Astrocyte of the cerebellum (primary cell): Measurements from ENCODE around the gene ROR2.

ENCODE experiments used
- DNase-seq: peaks from one replicate; pipeline ENCODE4 v3.0.0-alpha.2; 2011; ENCODE audit warnings: low read depth
- H3K4me3 ChIP-seq: 2 replicates; pipeline ENCODE4 v1.5.1; 2011; ENCODE audit warnings: mild to moderate bottlenecking, low read depth, low read length, moderate library complexity
- in situ Hi-C: cut with HindIII; loops from 2 replicates; pipeline ENCODE4 v1.10.0; 2017; ENCODE audit warnings: low sequenced_read_pairs
- TF ChIP-seq, protein P1 (sequence below): IDR thresholded peaks from 2 replicates; pipeline ENCODE4 v1.5.1; 2012; ENCODE audit warnings: low read length, low read depth, moderate library complexity, mild to moderate bottlenecking; ENCODE audit errors: missing control alignments

ROR2 gene

DNA sequence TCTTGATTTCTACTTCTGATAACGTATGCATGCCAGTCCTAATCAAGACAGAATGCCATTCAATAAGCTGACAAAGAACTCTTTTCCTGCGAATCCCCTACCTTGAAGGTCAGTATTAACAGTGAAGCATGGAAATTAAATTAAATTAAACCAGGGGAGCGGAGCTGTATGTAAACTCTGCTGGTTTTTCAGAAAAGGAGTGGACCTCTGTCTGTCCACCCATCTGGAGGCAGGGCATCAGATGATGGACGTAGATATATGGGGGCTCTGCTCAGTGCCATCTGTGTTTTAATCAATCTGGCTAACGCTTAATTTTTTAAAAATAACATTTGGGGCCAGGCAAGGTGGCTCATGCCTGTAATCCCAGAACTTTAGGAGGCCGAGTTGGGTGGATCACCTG is 101.9 kb downstream of the ROR2 start:
- no peak for DNase-seq
- H3K4me3 ChIP-seq = no peak overlapping the region
- in situ Hi-C loops = loop anchor here (5.0 kb wide), 1 partner anchor 76 kb away; no protein-coding TSS in a partner anchor
- TF ChIP-seq, protein P1, sequence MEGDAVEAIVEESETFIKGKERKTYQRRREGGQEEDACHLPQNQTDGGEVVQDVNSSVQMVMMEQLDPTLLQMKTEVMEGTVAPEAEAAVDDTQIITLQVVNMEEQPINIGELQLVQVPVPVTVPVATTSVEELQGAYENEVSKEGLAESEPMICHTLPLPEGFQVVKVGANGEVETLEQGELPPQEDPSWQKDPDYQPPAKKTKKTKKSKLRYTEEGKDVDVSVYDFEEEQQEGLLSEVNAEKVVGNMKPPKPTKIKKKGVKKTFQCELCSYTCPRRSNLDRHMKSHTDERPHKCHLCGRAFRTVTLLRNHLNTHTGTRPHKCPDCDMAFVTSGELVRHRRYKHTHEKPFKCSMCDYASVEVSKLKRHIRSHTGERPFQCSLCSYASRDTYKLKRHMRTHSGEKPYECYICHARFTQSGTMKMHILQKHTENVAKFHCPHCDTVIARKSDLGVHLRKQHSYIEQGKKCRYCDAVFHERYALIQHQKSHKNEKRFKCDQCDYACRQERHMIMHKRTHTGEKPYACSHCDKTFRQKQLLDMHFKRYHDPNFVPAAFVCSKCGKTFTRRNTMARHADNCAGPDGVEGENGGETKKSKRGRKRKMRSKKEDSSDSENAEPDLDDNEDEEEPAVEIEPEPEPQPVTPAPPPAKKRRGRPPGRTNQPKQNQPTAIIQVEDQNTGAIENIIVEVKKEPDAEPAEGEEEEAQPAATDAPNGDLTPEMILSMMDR = no peak

DNA sequence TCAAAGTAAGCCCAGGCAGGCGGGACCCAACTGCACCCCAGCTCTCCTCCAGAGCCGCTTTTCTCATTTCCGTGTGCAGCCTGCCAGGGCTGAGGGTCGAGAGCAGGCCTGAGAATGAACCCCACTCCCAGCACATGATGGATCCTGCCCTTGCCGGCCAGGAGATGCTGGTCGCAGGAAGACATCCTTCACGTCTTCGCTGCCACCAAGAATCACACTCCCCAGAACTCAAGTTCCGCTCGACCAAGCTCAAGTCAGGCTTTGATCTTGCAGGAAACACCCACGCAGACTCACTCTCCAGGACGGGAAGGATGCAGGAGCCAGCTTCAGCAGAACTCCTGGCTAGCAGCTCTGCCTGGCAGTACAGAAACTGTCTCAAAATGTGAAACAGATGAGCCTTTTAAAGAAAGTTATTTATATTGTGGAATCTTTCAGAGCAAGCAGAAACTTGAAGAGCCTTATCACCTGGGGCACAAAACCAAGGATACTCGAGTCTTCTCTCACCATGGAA is 102.4 kb downstream of the ROR2 start:
- TF ChIP-seq, protein P1 = no peak
- H3K4me3 ChIP-seq = no peak overlapping the region
- in situ Hi-C loops = loop anchor here (5.0 kb wide), 1 partner anchor 75 kb away; no protein-coding TSS in a partner anchor
- DNase-seq = no peak

DNA sequence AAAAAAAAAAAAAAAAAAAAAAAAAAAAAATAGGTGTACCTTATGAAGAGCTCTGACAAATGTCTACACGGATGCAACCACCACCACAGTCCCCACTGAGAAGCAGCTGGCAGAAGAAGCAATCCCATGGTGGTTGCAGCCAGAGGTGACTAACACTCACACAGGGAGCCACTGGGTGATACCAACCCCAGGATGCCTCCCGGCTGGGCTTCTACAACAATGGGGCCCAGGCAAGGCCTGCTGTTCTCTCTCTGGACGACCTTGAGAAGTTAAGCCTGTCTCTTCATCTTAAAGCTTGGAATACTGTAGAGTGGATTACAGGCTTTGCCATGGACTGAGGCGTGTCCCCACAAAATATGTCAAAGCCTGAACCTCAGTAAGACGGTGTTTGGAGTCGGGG is 104.1 kb downstream of the ROR2 start:
- TF ChIP-seq, protein P1 = no peak
- DNase-seq = no peak
- no peak overlapping the region for H3K4me3 ChIP-seq
- in situ Hi-C loops = loop anchor here (5.0 kb wide), 1 partner anchor 74 kb away; no protein-coding TSS in a partner anchor

DNA sequence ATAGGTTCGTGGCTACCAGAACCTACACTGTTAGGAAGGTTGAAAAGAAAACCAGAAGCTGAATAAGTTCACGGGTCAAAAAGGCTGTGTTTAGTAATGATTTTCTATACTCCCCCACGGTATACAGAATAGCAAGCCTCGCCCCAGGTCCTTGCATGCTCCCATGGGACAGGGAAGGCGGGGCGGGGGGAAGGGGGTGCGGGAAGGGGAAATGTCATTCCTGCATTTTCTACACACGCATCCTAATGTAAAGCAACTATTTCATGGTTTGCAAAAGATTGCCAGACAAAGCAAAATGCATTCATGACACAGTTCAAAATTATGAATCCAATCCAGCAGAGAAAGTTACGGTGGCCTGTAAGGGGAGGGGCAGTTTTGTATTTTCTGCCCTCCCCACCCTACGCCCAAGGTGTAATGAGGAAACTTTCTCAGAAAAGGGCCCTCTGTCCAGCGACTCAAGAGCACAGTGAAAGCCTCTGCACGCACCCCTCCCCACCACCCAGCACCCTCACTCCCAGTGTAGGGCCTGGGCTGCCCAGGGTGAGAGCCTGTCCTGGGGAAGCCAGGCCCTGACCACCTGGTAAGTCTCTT is 105.2 kb downstream of the ROR2 start:
- no peak overlapping the region for H3K4me3 ChIP-seq
- TF ChIP-seq, protein P1 = no peak
- in situ Hi-C loops = loop anchor here (5.0 kb wide), 1 partner anchor 72 kb away; no protein-coding TSS in a partner anchor
- no peak for DNase-seq

DNA sequence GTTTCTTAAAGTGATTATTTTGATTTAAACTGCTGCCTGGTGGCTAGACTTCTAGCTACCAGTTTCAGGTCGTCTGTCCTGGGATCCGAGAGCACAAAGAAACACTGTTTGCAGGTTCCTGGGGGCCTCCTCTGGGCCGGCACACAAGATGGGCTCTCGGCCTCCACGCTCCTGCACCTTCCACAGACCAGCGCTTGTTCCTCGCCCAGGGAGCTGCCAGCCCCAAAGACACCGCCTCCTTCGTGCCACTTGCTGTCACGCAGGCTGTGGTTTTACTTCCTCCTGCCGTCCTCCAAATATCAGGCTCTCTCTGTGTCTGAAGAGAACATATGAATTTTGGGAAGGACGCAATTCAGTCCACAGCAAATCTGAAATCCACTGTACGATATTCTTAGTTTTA is 105.8 kb downstream of the ROR2 start:
- TF ChIP-seq, protein P1 = no peak
- in situ Hi-C loops = no loop called here
- H3K4me3 ChIP-seq = no peak overlapping the region
- DNase-seq = no peak

DNA sequence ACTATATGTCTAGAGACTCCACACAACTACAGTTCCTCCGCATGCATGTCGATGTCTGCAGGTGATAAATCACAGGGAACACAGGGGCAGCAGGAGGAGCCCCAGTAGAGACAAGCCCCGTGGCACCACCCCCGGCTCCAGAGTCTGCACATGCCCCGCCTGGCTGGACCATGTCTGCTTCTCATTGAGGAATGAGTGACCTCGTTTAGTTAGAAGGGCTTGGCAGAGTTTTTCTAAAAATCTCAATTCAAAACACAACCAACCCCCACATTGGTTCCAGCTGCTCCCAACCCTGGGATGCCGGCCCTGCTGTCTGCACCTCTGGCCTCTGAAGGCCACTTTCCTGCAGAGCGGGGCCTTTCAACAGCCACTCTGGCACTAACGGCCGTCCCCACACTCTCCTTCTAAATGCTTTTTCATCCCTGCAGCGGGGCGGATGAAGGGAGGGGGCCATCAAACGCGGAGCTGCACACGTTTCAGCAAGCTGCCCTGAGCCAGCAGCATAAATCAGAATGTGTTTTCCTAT is 106.3 kb downstream of the ROR2 start:
- TF ChIP-seq, protein P1 = no peak
- H3K4me3 ChIP-seq = no peak overlapping the region
- in situ Hi-C loops = no loop called here
- no peak for DNase-seq
